Measurements from ENCODE around the gene DPYD.
"Not testable (repeated sequence)": the region's sequence is repeated elsewhere in the genome, so short reads cannot be mapped to it uniquely, and the experiment has no call there.

DPYD gene

GRCh38 chr1:97349794-97350193 lies 571.0 kb downstream of the DPYD start:
- DNase-seq, result not testable (repeated sequence)

- no peak for DNase-seq
Observed at GRCh38 chr1:97348599-97349265, 572.1 kb downstream of the DPYD start.

- no peak for DNase-seq
Observed at GRCh38 chr1:97340951-97341350, 579.9 kb downstream of the DPYD start.

- DNase-seq, result no peak
Observed at GRCh38 chr1:97338347-97338746, 582.5 kb downstream of the DPYD start.

- no peak for DNase-seq
Observed at GRCh38 chr1:97337250-97338030, 583.4 kb downstream of the DPYD start.

- no peak for DNase-seq
Observed at GRCh38 chr1:97334454-97334853, 586.4 kb downstream of the DPYD start.

- no peak for DNase-seq
Observed at GRCh38 chr1:97332716-97333115, 588.1 kb downstream of the DPYD start.

- no peak for DNase-seq
Observed at GRCh38 chr1:97331165-97331564, 589.7 kb downstream of the DPYD start.

GRCh38 chr1:97314685-97315084 lies 606.1 kb downstream of the DPYD start:
- DNase-seq, result no peak

GRCh38 chr1:97308131-97308530 lies 612.7 kb downstream of the DPYD start:
- DNase-seq, result no peak

GRCh38 chr1:97307568-97307967 lies 613.3 kb downstream of the DPYD start:
- DNase-seq, result no peak

- no peak for DNase-seq
Observed at GRCh38 chr1:97307151-97307550, 613.7 kb downstream of the DPYD start.

- DNase-seq, result no peak
Observed at GRCh38 chr1:97306504-97306903, 614.3 kb downstream of the DPYD start.

- DNase-seq, result no peak
Observed at GRCh38 chr1:97304366-97304765, 616.5 kb downstream of the DPYD start.

GRCh38 chr1:97298966-97299365 lies 621.9 kb downstream of the DPYD start:
- no peak for DNase-seq

GRCh38 chr1:97297611-97298010 lies 623.2 kb downstream of the DPYD start:
- no peak for DNase-seq

- DNase-seq, result no peak
Observed at GRCh38 chr1:97281962-97282361, 638.9 kb downstream of the DPYD start.

GRCh38 chr1:97277891-97278654 lies 642.8 kb downstream of the DPYD start:
- no peak for DNase-seq

- no peak for DNase-seq
Observed at GRCh38 chr1:97271916-97272788, 648.7 kb downstream of the DPYD start.

- DNase-seq, result no peak
Observed at GRCh38 chr1:97270508-97271307, 650.1 kb downstream of the DPYD start.

- DNase-seq, result no peak
Observed at GRCh38 chr1:97265630-97266029, 655.2 kb downstream of the DPYD start.

GRCh38 chr1:97262842-97263241 lies 658.0 kb downstream of the DPYD start:
- DNase-seq, result no peak
